ENCODE results near the gene PSMC3.
A peak's percentile ranks its signal among the peaks of the same experiment; 100 is the strongest.

The PSMC3 gene

DNA sequence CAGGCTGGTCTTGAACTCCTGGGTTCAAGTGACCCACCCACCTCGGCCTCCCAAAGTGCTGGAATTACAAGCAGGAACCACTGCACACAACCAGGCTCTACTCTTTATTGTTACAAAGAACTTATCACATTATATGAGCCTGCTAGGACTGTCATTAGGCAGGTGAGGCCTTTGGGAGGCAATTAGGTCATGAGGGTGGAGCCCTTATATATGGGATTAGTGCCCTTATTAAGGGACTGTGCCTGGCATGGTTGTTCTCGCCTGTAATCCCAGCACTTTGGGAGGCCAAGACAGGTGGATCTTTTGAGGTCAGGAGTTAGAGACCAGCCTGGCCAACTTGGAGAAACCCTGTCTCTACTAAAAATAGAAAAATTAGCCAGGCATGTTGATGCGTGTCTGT is 10.5 kb upstream of the PSMC3 start:
- no peak for FAIRE-seq
- no peak for TF ChIP-seq POLR2A (IDR thresholded peaks at IDR 0.05; ENCODE audit: low read depth, low read length)
- DNase-seq (ENCODE audit: insufficient read length, low spot score) = no peak

DNA sequence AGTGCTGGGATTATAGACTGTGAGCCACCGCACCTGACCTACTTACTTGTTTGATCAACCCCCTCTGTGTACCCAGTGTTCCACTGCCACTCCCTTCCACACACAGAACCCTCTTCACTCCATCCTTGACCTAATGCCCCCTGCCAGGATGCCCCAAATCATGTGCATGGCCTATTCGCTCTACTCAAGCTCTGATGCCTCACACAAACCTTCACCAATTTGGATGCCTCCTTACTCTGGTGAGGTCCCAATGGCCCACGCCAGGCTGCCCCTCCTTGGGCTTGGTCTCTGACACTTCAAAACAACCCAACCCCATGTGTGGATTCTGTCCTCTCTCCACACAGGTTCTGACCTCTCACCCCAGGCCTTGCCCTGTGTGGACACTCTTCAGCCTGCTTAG is 9.4 kb upstream of the PSMC3 start:
- no peak for TF ChIP-seq POLR2A (IDR thresholded peaks at IDR 0.05; ENCODE audit: low read depth, low read length)
- DNase-seq (ENCODE audit: insufficient read length, low spot score) = no peak
- no peak for FAIRE-seq

DNA sequence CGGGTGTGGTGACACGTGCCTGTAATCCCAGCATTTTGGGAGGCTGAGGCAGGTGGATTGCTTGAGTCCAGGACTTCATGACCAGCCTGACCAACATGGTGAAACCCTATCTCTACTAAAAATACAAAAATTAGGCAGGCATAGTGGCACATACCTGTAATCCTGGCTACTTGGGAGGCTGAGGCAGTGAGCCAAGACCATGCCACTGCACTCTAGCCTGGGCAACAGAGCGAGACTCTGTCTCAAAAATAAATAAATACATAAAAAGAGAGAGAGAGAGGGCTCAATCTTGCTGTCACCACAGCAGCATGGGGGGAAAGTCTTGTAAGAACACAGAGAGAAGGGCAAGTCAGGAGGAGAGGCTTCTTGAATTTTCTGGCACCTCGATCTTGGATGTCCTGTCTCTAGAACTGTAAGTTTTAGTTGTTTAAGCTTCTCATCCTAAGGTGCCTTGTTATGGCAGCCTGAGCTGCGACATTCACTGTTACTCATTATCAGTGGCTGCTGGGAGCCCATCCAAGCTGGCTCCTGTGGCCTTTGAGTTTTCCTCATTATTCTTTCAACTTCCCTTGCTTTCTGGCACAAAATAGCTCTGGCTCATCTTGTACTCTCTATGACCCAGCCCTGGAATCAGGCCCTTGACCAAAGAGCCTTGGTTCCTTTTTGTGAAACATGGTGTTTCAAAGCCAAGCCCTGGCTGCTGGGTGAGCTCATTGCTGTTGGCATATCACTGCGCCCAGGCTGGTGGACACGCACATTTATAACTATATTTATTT is 8.0 kb upstream of the PSMC3 start:
- FAIRE-seq (no peak), DNase-seq (ENCODE audit: insufficient read length, low spot score) (no peak)
- no peak for TF ChIP-seq POLR2A (IDR thresholded peaks at IDR 0.05; ENCODE audit: low read depth, low read length)

DNA sequence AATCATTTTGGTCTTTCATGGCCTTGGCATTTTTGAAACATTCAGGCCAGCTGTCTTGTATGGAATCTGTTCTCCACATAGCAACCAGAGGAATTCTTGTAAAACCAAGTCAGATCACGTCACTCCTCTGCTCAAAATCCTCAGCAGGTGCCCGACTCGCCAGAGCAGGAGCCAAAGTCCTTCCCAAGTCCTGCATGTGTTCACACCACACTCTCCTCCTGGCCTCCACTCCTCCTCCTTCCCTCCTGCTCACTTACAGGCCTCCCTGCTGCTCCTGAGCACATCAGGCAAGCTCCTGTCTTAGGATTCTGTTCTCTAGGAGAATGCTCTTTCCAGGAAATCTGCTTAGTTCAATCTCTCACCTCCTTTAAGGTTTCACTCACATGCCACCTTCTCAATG is 6.9 kb upstream of the PSMC3 start:
- FAIRE-seq = no peak
- no peak for TF ChIP-seq POLR2A (IDR thresholded peaks at IDR 0.05; ENCODE audit: low read depth, low read length)
- no peak for DNase-seq (ENCODE audit: insufficient read length, low spot score)

- FAIRE-seq (no peak), DNase-seq (ENCODE audit: insufficient read length, low spot score) (no peak)
- no peak for TF ChIP-seq POLR2A (IDR thresholded peaks at IDR 0.05; ENCODE audit: low read depth, low read length)
Observed at GRCh38 chr11:47431356-47432083, 5.3 kb upstream of the PSMC3 start.

GRCh38 chr11:47430524-47430923 is 4.3 kb upstream of the PSMC3 start:
- DNase-seq (ENCODE audit: insufficient read length, low spot score) = no peak
- TF ChIP-seq POLR2A (IDR thresholded peaks at IDR 0.05; ENCODE audit: low read depth, low read length) = no peak
- no peak for FAIRE-seq

- DNase-seq (ENCODE audit: insufficient read length, low spot score) = no peak
- FAIRE-seq = no peak
- TF ChIP-seq POLR2A (IDR thresholded peaks at IDR 0.05; ENCODE audit: low read depth, low read length) = no peak
Observed at GRCh38 chr11:47425611-47426010, 628 bp downstream of the PSMC3 start.

DNA sequence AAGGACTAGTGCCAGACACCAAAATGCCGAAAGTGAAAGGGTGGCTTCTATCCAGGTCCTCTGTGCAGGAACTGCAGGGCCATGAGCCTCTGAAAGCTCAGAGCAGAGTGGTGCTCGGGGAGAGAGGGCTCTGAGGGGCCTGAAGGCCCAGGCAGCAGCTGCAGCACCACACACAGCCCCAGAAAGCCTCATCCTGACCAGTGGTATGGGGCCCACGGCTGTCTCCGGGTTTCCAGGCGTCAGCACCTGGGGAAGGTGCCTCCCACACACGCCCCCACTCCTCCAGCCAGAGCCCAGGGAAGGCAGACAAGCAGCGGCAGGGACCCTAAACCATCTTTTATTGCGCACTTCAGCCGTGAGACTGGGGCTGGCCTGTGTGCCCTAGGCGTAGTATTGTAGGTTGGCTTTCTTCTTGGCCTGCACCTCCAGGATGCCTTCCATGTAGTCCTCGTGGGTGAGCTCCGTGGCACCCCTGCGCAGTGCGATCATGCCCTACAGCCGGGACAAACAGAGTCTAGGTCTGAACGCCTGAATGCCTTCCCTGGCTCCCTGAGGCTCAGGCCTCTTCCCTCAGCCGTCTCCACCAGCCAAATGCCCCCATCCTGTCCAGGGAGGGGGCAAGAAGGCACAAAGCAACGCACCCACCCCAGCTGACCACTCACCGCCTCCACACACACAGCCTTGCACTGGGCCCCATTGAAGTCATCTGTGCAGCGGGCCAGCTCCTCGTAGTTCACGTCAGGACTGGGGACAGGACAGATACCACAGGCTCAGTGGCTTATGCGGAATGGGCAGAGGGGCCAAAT is 7.6 kb downstream of the PSMC3 start:
- no peak for TF ChIP-seq POLR2A (IDR thresholded peaks at IDR 0.05; ENCODE audit: low read depth, low read length)
- DNase-seq (ENCODE audit: insufficient read length, low spot score) (no peak), FAIRE-seq (no peak)

DNA sequence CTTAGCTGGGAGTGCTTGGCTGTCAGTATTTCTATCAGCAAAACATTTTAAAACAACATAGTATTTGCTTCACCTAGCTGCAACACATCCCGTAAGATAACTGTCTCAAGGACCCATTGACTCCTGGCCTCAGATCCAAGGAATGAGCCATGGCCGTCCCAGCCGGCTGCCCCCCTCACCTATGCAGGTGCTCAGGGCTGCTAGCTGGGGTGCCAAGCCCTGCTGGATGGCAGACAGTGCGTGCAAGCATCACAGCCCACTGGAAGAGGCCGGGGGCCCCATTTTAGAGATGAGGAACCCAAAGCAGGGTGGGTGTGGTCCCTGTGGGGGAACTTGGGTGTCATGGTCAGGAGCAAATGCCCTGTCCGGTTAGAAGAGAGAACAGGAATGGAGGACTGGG is 8.5 kb downstream of the PSMC3 start:
- DNase-seq (ENCODE audit: insufficient read length, low spot score) (no peak), FAIRE-seq (no peak)
- TF ChIP-seq POLR2A (IDR thresholded peaks at IDR 0.05; ENCODE audit: low read depth, low read length) = no peak

GRCh38 chr11:47415949-47416472 is 10.2 kb downstream of the PSMC3 start:
- peak; percentile 50 for FAIRE-seq
- no peak for TF ChIP-seq POLR2A (IDR thresholded peaks at IDR 0.05; ENCODE audit: low read depth, low read length)
- peak; percentile 96 for DNase-seq (ENCODE audit: insufficient read length, low spot score)

GRCh38 chr11:47415091-47415854 is 11.0 kb downstream of the PSMC3 start:
- DNase-seq (ENCODE audit: insufficient read length, low spot score) = no peak
- no peak for FAIRE-seq

DNA sequence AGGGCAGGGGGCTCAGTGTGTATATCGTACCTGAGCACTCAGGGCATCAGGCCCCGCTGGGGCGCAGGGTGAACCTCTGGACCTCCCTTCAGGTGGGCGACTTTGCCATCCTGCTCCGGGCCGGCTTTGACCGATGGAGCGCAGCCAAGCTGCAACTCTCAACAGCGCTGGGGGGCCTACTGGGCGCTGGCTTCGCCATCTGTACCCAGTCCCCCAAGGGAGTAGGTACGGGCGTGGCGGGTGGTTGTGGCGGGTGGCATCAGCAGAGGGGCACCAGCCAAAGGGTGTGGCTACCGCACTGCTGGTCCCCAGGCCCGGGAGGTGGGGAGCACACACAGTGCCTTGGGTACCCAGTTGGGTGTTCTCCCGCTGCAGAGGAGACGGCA is 11.6 kb downstream of the PSMC3 start:
- FAIRE-seq (no peak), DNase-seq (ENCODE audit: insufficient read length, low spot score) (no peak)
- TF ChIP-seq POLR2A (IDR thresholded peaks at IDR 0.05; ENCODE audit: low read depth, low read length) = no peak

More at GRCh38 chr11:47415091-47415854, 11.0 kb downstream of the PSMC3 start:
- TF ChIP-seq POLR2A (IDR thresholded peaks at IDR 0.05; ENCODE audit: low read depth, low read length) = 0 out of 2 replicates have a peak, but pooled peaks have one; percentile 28

Measured in H54 (cell line).